Activated naive CD8-positive, alpha-beta T cell (primary cell): ENCODE measurements around the gene FAM153A.
"Not testable (repeated sequence)": the region's sequence is repeated elsewhere in the genome, so short reads cannot be mapped to it uniquely, and the experiment has no call there.

ENCODE experiments used
- H3K27ac Mint-ChIP-seq: one replicate; pipeline ENCODE4 v1.8.0; 2021; ENCODE audit warnings: mixed read lengths
- H3K27me3 Mint-ChIP-seq: one replicate; pipeline ENCODE4 v1.8.0; 2021; ENCODE audit warnings: mixed read lengths
- H3K36me3 Mint-ChIP-seq: one replicate; pipeline ENCODE4 v1.8.0; 2021; ENCODE audit warnings: mixed read lengths
- H3K4me1 Mint-ChIP-seq: one replicate; pipeline ENCODE4 v1.8.0; 2021; ENCODE audit warnings: low read depth, mixed read lengths
- H3K4me3 Mint-ChIP-seq: one replicate; pipeline ENCODE4 v1.8.0; 2021; ENCODE audit warnings: mild to moderate bottlenecking, mixed read lengths
- H3K9me3 Mint-ChIP-seq: one replicate; pipeline ENCODE4 v1.8.0; 2021; ENCODE audit warnings: low read depth, mixed read lengths

Gene FAM153A

GRCh38 chr5:177782792-177783633 is at the start of gene FAM153A:
FAM153A (minus strand) TSS chr5:177782899.
- H3K27ac Mint-ChIP-seq, H3K4me3 Mint-ChIP-seq: not testable (repeated sequence)

GRCh38 chr5:177832287-177832686 is 49.6 kb upstream of the FAM153A start:
- H3K36me3 Mint-ChIP-seq, H3K27ac Mint-ChIP-seq, H3K4me1 Mint-ChIP-seq, H3K9me3 Mint-ChIP-seq, H3K4me3 Mint-ChIP-seq, H3K27me3 Mint-ChIP-seq: not testable (repeated sequence)

More at GRCh38 chr5:177782792-177783633, at the start of gene FAM153A:
- H3K4me1 Mint-ChIP-seq, H3K9me3 Mint-ChIP-seq, H3K27me3 Mint-ChIP-seq, H3K36me3 Mint-ChIP-seq: not testable (repeated sequence)

GRCh38 chr5:177826073-177826472 is 43.4 kb upstream of the FAM153A start:
- not testable (repeated sequence) for H3K4me1 Mint-ChIP-seq, H3K9me3 Mint-ChIP-seq, H3K4me3 Mint-ChIP-seq, H3K36me3 Mint-ChIP-seq, H3K27ac Mint-ChIP-seq, H3K27me3 Mint-ChIP-seq

- not testable (repeated sequence) for H3K27ac Mint-ChIP-seq, H3K9me3 Mint-ChIP-seq, H3K4me1 Mint-ChIP-seq, H3K27me3 Mint-ChIP-seq, H3K4me3 Mint-ChIP-seq, H3K36me3 Mint-ChIP-seq
These were observed 42.1 kb upstream of the FAM153A start for GRCh38 chr5:177824776-177825175.

GRCh38 chr5:177822489-177822888 is 39.8 kb upstream of the FAM153A start:
- H3K27me3 Mint-ChIP-seq, H3K36me3 Mint-ChIP-seq, H3K4me3 Mint-ChIP-seq: not testable (repeated sequence)

GRCh38 chr5:177819664-177820063 is 37.0 kb upstream of the FAM153A start:
- not testable (repeated sequence) for H3K4me1 Mint-ChIP-seq, H3K4me3 Mint-ChIP-seq, H3K36me3 Mint-ChIP-seq

More at GRCh38 chr5:177822489-177822888, 39.8 kb upstream of the FAM153A start:
- H3K27ac Mint-ChIP-seq, H3K4me1 Mint-ChIP-seq, H3K9me3 Mint-ChIP-seq: not testable (repeated sequence)

GRCh38 chr5:177812814-177813425 is 30.2 kb upstream of the FAM153A start:
- not testable (repeated sequence) for H3K36me3 Mint-ChIP-seq, H3K4me1 Mint-ChIP-seq, H3K9me3 Mint-ChIP-seq, H3K27ac Mint-ChIP-seq, H3K27me3 Mint-ChIP-seq, H3K4me3 Mint-ChIP-seq

More at GRCh38 chr5:177819664-177820063, 37.0 kb upstream of the FAM153A start:
- H3K27me3 Mint-ChIP-seq, H3K27ac Mint-ChIP-seq, H3K9me3 Mint-ChIP-seq: not testable (repeated sequence)

DNA sequence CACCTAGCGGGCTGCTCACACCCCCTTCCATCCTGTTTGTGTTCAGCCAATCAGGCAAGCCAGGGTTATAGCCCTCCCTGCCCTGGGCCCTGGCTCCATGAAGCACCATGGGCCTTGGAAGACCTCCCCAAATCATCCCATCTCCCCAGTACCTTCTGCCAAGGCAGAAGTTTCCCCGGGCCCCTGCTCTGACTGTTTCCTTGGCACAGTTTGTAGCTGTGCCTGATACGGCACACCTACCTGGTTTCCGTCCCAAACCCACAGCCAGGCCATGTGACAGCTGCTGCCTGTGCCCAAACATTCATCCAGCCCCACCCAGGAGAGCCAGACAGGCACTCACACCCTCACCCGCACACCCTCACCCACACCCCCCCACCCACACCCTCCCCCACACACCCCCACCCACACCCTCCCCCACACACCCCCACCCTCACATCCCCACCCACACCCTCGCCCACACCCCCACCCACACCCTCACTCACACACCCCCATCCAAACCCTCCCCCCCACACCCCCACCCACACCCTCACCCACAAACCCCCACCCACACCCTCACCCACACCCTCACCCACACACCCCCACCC is 29.6 kb upstream of the FAM153A start:
- H3K4me3 Mint-ChIP-seq, H3K27ac Mint-ChIP-seq, H3K36me3 Mint-ChIP-seq, H3K27me3 Mint-ChIP-seq, H3K9me3 Mint-ChIP-seq, H3K4me1 Mint-ChIP-seq: not testable (repeated sequence)

DNA sequence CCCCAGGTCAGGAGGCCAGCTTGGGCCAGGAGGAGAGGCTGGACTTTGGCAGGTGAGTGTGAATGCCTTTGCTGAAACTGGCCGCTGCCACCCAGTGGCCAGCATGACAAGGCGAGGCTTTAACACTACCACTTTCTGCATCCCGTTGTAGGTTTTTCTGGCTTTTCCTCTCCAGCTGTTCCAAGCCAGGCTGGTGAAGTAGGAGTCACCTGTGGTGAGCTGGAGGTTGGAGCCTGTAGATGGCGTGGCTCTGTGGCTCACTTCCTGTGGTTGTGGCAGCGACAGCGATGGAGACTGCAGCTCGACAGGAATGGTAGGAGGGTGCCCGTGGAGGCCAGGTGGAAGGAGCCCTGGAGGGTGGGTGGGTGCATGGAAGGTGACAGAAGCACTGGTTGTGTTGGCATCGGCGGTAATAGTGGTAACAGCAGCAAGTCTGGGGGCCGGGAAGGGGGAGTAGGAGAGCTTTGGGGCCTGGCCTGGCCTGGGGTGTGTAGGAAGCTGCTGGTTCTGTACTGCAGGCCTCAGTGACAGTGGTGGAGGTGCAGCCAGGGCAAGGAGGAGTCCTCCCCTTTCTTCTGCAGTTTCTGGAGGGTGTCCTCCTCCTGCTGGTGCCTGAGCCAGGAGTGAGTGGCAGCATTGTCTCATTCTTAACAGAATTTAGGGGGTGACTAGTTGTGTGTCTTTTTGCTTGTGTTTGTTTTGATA is 26.7 kb upstream of the FAM153A start:
- H3K27me3 Mint-ChIP-seq, H3K36me3 Mint-ChIP-seq, H3K9me3 Mint-ChIP-seq, H3K27ac Mint-ChIP-seq, H3K4me3 Mint-ChIP-seq: not testable (repeated sequence)
- H3K4me1 Mint-ChIP-seq, result peaks cover 11% of the 10 kb centered on the region

DNA sequence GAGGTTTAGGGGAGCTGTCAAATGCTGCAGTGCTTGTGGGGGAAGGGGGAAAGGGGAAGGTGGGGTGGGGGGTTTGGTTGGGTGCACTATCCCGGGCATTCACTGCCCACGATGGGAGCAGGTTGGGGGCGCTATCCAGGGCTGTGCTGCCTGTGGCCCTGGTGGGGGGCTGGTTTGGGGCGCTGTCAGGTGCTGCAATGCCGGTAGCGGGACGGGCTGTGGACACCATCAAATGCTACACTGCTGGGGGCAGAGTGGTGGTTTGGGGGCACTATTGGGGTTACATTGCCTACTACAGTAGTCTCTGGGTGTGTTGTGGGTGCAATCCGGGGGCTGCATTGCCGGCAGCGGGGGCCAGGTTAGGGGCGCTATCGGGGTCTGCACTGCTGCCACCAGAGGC is 25.7 kb upstream of the FAM153A start:
- H3K36me3 Mint-ChIP-seq, result not testable (repeated sequence)

DNA sequence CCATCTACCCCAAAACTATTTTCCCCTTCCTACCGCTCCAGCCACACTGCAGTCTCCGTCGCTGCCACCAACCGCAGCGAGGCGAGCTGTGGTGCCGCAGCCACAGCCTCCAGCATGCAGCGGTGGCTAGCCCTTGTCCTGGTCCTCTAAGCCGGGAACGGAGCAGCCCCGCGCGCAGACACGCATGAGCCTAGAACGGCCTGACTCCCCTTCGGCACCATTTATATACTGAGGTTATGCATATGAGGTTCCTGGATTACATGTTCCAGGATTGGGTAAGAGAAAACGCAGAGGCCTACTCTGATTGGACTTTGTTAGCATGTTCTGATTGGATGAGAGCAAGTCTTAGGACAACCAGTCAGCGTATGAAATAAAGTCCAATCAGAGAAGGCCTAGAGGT is 24.6 kb upstream of the FAM153A start:
- H3K27me3 Mint-ChIP-seq, H3K4me3 Mint-ChIP-seq, H3K9me3 Mint-ChIP-seq, H3K36me3 Mint-ChIP-seq: not testable (repeated sequence)
- Mint-ChIP-seq H3K27ac (peak overlapping the region; percentile 50), H3K4me1 (peaks cover 15% of the 10 kb centered on the region)

More for the DNA sequence above, 25.7 kb upstream of the FAM153A start:
- not testable (repeated sequence) for H3K27me3 Mint-ChIP-seq, H3K9me3 Mint-ChIP-seq, H3K27ac Mint-ChIP-seq, H3K4me3 Mint-ChIP-seq
- H3K4me1 Mint-ChIP-seq, result peaks cover 13% of the 10 kb centered on the region

DNA sequence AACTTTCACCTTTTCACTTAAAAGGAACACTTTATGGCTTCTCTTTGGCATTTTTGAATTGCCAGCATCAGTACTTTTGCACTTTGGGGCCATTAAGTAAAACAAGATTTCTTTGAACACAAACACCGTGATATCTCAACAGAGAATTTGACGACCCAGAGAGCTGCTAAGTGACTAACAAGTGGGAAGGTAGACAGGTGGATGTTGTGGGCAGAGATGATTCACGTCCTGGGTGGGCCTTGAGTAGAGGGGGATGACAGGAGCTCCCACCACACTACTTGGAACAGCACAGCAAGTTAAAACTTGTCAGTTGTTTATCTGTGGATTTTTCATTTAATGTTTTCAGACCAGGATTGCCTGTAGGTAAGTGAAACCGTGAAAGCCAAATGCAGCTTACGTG is 18.7 kb upstream of the FAM153A start:
- not testable (repeated sequence) for H3K27me3 Mint-ChIP-seq, H3K9me3 Mint-ChIP-seq, H3K36me3 Mint-ChIP-seq
- peak overlapping the region; percentile 79 for H3K27ac Mint-ChIP-seq
- peaks cover 16% of the 10 kb centered on the region for H3K4me1 Mint-ChIP-seq
- H3K4me3 Mint-ChIP-seq, result peak overlapping the region; percentile 32

DNA sequence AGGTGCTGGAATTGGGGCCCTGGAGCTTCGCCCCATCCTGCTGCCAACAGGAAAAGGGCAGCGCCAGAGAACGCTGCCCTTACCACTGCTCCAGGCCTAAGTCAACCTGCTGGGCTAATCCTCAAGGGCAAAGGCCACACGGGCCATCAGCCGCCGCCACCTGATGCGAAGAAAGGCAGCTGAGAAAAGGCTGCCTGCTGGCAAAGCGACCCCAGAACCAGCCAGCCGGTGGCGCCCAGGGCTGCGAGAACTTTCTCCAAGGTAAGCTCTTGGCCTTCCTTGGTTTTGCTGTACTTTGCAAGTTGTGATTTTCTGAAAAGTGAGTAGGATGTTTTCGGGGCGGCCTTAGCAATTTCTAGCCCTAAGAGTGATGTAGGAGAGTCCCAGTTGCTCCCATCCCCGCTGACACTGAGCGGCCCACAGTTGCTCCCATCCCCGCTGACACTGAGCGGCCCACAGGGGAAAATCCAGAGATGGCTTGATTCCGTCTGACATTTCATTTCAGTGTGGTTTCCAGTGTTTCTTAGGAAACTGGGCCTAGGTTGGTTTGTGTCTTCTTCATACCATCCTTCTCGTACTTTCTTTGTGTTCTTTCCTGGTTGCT is 15.6 kb upstream of the FAM153A start:
- H3K36me3 Mint-ChIP-seq, H3K27me3 Mint-ChIP-seq, H3K4me1 Mint-ChIP-seq, H3K9me3 Mint-ChIP-seq, H3K27ac Mint-ChIP-seq, H3K4me3 Mint-ChIP-seq: not testable (repeated sequence)

DNA sequence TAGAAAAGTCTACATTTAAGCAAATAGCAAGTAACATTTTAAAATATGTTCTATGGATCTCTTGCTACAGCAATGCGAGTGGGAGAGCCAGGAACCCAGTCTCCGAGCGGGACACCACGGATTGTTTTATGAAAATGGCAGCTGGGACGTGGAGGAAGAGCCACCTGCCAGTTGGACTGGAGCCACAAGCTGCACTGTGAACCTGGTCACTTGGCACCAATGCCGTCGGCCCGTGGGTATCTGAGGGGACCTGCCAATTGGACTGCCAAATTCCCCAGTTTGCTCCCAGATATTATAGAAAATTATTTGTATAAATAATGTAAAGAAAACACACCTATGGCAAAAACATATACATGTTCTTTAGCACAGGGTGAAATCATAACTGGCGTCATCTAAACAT is 10.6 kb upstream of the FAM153A start:
- not testable (repeated sequence) for H3K9me3 Mint-ChIP-seq, H3K36me3 Mint-ChIP-seq, H3K27ac Mint-ChIP-seq, H3K27me3 Mint-ChIP-seq, H3K4me1 Mint-ChIP-seq, H3K4me3 Mint-ChIP-seq

- not testable (repeated sequence) for H3K36me3 Mint-ChIP-seq, H3K27ac Mint-ChIP-seq, H3K9me3 Mint-ChIP-seq, H3K4me3 Mint-ChIP-seq, H3K27me3 Mint-ChIP-seq, H3K4me1 Mint-ChIP-seq
These were observed 8.9 kb upstream of the FAM153A start for GRCh38 chr5:177791649-177792048.
